Tibial artery (tissue), 4 donors: Measurements from ENCODE around the gene SERPINB5.

Source experiments
- DNase-seq, 2 donors: peaks; one replicate each; pipeline ENCODE4 v3.0.0-alpha.2; 2019
- H3K27ac ChIP-seq, 2 donors: fragments of 200-600 bp; sonication (generic) in 1 of 2; 1 replicate in 1 of 2; 2 replicates in 1 of 2; pipeline ENCODE4 v1.5.1; 2018 to 2019; ENCODE audit warnings: mild to moderate bottlenecking in 1 of 2
- H3K27me3 ChIP-seq, 2 donors: fragments of 200-600 bp; sonication (generic) in 1 of 2; one replicate each; pipeline versions ENCODE4 v1.5.1 to v1.6.0; 2016 to 2019
- H3K36me3 ChIP-seq, 3 donors: fragments of 200-600 bp; sonication (generic) in 2 of 3; one replicate each; pipeline ENCODE4 v1.5.1; 2016 to 2019; ENCODE audit warnings: mild to moderate bottlenecking in 2 of 3
- H3K4me1 ChIP-seq, 4 donors: fragments of 200-600 bp; sonication (generic) in 2 of 4; 1 replicate in 3 of 4; 2 replicates in 1 of 4; pipeline ENCODE4 v1.5.1; 2016 to 2019
- H3K4me3 ChIP-seq, 2 donors: fragments of 200-600 bp; sonication (generic) in 1 of 2; 1 replicate in 1 of 2; 2 replicates in 1 of 2; pipeline ENCODE4 v1.5.1; 2018 to 2019; ENCODE audit warnings: mild to moderate bottlenecking in 2 of 2
- H3K9me3 ChIP-seq, 3 donors: fragments of 200-600 bp; sonication (generic) in 1 of 3; one replicate each; pipeline ENCODE4 v1.5.1; 2016 to 2019
- intact Hi-C: fragments of 100-400 bp; cut with DNase I; formaldehyde crosslinking; loops from one replicate; pipeline ENCODE4 v1.15.0; 2023; ENCODE audit warnings: low total_unique reads
- TF ChIP-seq, protein P1 (sequence below), 2 experiments: fragments of 200-600 bp in 1 of 2; fragments of 450-650 bp in 1 of 2; IDR thresholded peaks; one replicate each; pipeline ENCODE4 v1.5.1; 2017 to 2019; ENCODE audit warnings: antibody characterized with exemption in 2 of 2, mild to moderate bottlenecking in 1 of 2, moderate library complexity in 1 of 2

SERPINB5 gene

DNA sequence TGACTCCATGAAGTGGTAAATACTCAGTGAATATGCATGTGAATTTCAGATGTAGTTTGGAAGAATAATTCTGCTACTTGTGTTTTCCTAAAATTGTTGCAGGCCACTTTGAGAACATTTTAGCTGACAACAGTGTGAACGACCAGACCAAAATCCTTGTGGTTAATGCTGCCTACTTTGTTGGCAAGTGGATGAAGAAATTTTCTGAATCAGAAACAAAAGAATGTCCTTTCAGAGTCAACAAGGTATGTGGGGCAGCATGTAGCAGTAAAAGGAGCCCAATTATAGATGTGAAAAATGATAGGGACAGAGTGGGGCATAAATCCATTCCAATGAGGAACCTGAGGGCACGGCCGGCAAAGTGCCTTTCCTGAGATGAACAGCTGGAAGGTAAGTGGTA is 16.1 kb downstream of the SERPINB5 start:
- no peak overlapping the region for H3K4me3 ChIP-seq
- TF ChIP-seq, protein P1, sequence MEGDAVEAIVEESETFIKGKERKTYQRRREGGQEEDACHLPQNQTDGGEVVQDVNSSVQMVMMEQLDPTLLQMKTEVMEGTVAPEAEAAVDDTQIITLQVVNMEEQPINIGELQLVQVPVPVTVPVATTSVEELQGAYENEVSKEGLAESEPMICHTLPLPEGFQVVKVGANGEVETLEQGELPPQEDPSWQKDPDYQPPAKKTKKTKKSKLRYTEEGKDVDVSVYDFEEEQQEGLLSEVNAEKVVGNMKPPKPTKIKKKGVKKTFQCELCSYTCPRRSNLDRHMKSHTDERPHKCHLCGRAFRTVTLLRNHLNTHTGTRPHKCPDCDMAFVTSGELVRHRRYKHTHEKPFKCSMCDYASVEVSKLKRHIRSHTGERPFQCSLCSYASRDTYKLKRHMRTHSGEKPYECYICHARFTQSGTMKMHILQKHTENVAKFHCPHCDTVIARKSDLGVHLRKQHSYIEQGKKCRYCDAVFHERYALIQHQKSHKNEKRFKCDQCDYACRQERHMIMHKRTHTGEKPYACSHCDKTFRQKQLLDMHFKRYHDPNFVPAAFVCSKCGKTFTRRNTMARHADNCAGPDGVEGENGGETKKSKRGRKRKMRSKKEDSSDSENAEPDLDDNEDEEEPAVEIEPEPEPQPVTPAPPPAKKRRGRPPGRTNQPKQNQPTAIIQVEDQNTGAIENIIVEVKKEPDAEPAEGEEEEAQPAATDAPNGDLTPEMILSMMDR (IDR thresholded peaks at IDR 0.05), result no peak
- H3K9me3 ChIP-seq, result no peaks in the 10 kb centered on the region
- DNase-seq, result no peak
- intact Hi-C loops, result no loop called here
- H3K27ac ChIP-seq, result no peak overlapping the region
- H3K4me1 ChIP-seq, result no peaks in the 10 kb centered on the region
- no peaks in the 10 kb centered on the region for H3K27me3 ChIP-seq
- no peaks in the 10 kb centered on the region for H3K36me3 ChIP-seq

DNA sequence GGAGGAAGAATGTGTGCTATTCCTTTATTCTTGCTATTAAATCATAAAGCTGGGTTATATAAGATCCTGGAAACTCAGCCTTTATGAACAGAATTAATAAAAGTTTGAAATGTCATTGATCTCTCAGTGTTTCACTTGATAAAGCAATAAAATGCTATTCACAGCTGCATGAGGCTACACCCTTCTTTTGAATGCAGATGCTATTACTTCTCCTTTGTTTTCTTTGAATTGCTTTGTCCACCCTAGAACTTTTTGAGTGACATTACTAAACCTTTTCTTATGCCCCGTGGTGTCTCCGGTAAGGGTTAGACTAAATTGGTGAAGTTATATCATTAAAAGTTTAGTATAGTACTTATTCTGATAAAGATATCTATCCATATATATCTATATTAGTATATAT is 18.9 kb downstream of the SERPINB5 start:
- no peak for DNase-seq
- Histone ChIP-seq H3K36me3 (no peaks in the 10 kb centered on the region), H3K27me3 (no peaks in the 10 kb centered on the region), H3K4me3 (no peak overlapping the region), H3K27ac (no peak overlapping the region), H3K4me1 (no peaks in the 10 kb centered on the region), H3K9me3 (no peaks in the 10 kb centered on the region)
- intact Hi-C loops, result no loop called here
- TF ChIP-seq, protein P1 (IDR thresholded peaks at IDR 0.05), result no peak

DNA sequence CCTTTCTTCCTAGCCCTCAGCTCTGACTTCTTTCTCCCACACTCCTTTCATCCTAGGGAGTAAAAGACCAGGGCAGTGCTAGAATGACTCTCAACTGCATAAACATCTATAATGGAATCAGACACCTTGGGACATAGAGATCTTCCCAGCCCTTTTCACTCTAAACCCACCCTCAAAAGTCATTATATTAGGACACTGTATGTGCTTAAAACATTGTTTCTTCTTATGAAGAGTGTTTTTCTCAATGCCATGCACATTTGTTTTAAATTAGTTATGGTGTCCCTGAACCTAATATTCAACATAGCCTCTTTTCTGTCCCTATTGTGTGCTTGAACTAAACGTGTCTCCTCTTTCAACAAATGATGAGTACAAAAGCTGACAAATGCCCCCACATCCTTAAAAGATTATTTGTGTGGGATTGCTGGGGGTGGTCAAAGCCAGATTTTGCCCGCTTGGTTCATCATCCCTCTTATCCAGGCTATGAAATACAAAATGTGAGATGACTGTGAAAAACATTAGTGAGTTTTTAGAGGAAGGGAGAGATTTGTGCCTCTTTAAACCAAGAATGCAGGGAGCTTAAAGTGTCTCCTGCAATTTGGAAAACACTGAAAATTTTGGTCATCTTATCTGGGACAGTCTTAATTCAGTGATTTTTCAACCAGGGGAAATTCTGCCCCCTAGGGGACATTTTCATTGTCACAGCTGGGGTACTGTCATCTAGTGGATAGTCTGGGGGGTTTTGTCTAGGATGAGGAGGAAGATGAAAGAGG is 29.0 kb downstream of the SERPINB5 start:
- peaks cover 0 to 12% of the 10 kb centered on the region in 2 donors for H3K27me3 ChIP-seq
- H3K36me3 ChIP-seq, result no peaks in the 10 kb centered on the region
- no peak overlapping the region for H3K27ac ChIP-seq
- intact Hi-C loops, result no loop called here
- H3K4me1 ChIP-seq, result no peaks in the 10 kb centered on the region
- DNase-seq, result no peak
- H3K9me3 ChIP-seq, result no peaks in the 10 kb centered on the region
- no peak overlapping the region for H3K4me3 ChIP-seq
- TF ChIP-seq, protein P1 (IDR thresholded peaks at IDR 0.05), result no peak

DNA sequence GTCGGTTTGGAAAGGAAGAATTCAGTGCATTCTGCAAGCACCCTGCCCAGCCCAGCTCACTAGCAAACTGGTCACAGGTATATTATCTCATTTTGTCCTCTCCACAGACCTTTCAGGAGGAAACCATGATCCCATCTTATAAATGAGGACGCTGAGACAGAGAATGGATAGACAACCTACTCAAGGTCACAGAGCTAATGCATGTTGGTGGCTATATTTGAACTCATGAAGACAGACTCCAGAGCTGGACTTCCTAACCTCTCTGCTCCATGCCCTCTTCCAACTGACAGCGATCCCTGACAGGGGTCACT is 29.5 kb downstream of the SERPINB5 start:
- no peaks in the 10 kb centered on the region for H3K36me3 ChIP-seq
- H3K4me3 ChIP-seq, result no peak overlapping the region
- intact Hi-C loops, result no loop called here
- peaks cover 0 to 15% of the 10 kb centered on the region in 2 donors for H3K27me3 ChIP-seq
- no peaks in the 10 kb centered on the region for H3K4me1 ChIP-seq
- no peaks in the 10 kb centered on the region for H3K9me3 ChIP-seq
- no peak overlapping the region for H3K27ac ChIP-seq
- TF ChIP-seq, protein P1 (IDR thresholded peaks at IDR 0.05), result no peak
- DNase-seq, result no peak

DNA sequence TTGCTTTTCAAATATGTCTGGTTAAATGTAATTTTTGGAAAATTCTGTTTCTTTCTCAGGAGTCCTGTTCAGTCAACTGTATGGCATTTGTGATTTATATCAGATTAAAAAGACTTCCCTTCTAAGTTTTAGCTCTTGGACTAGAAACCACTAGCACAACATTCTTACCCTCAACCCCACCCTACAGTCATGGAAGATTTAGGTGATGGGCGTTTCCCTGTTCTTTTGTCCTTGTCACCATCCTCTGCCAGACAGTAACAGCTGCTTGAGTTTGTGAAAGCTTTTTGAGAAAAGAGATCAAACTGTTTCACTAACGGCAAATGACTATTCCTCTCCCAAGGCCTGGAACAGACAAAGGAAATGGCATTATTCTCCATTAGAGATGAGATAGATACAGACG is 31.8 kb downstream of the SERPINB5 start:
- no peak overlapping the region for H3K4me3 ChIP-seq
- H3K36me3 ChIP-seq, result no peaks in the 10 kb centered on the region
- TF ChIP-seq, protein P1 (IDR thresholded peaks at IDR 0.05), result no peak
- H3K9me3 ChIP-seq, result no peaks in the 10 kb centered on the region
- intact Hi-C loops, result no loop called here
- H3K27ac ChIP-seq, result no peak overlapping the region
- peaks cover 0 to 20% of the 10 kb centered on the region in 2 donors for H3K27me3 ChIP-seq
- no peaks in the 10 kb centered on the region for H3K4me1 ChIP-seq
- DNase-seq, result no peak
